Measurements from ENCODE around the gene ROBO1.
A peak's percentile ranks its signal among the peaks of the same experiment; 100 is the strongest.

DNA sequence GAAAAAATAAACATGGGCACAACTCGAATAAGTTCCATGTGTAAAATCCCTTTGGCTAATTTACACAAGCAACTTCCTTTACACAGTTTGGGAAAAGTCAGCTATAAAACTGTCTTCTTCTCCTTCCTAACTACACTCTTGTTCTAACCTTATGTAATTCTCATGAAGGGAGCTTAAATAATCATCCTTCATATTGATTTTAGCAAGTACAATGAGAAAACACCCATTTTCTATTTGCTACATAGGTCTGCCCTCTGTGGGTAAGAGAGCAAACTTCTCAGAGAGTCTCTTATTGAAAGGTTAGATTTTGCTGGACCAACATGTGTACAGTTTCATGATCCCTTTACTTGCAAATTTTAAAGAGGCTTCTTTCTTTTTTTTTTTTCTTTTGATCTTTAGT, 398.5 kb downstream of the ROBO1 start:
- TF ChIP-seq POLR2A (IDR thresholded peaks at IDR 0.05; ENCODE audit: low read depth, low read length) (no peak), POLR2AphosphoS5 (IDR thresholded peaks at IDR 0.05; ENCODE audit: insufficient read depth, low read depth, low read length) (no peak), JUN (IDR thresholded peaks at IDR 0.05; ENCODE audit: borderline replicate concordance, insufficient read depth, insufficient read length, low read depth) (no peak), EZH2 (IDR thresholded peaks at IDR 0.05; ENCODE audit: borderline replicate concordance, low read depth, low read length, severe bottlenecking) (no peak)
- TF ChIP-seq, protein P1, sequence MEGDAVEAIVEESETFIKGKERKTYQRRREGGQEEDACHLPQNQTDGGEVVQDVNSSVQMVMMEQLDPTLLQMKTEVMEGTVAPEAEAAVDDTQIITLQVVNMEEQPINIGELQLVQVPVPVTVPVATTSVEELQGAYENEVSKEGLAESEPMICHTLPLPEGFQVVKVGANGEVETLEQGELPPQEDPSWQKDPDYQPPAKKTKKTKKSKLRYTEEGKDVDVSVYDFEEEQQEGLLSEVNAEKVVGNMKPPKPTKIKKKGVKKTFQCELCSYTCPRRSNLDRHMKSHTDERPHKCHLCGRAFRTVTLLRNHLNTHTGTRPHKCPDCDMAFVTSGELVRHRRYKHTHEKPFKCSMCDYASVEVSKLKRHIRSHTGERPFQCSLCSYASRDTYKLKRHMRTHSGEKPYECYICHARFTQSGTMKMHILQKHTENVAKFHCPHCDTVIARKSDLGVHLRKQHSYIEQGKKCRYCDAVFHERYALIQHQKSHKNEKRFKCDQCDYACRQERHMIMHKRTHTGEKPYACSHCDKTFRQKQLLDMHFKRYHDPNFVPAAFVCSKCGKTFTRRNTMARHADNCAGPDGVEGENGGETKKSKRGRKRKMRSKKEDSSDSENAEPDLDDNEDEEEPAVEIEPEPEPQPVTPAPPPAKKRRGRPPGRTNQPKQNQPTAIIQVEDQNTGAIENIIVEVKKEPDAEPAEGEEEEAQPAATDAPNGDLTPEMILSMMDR (IDR thresholded peaks at IDR 0.05; ENCODE audit: extremely low read depth in 1 of 2, insufficient read depth in 1 of 2, low read depth in 1 of 2, low read length in 2 of 2): peak in 1 of 2 donors; percentile 6

All from endothelial cell of umbilical vein (primary cell).